Breast epithelium (tissue), 4 donors: ENCODE results near the gene HSPA12A. TPM values are rescaled to one million over a fixed set of nuclear protein-coding genes. Genes with fewer than 3 reads are reported as not detected.

Source experiments
- DNase-seq, 2 donors: peaks; one replicate each; pipeline ENCODE4 v3.0.0-alpha.2; 2019; ENCODE audit warnings: low spot score in 2 of 2
- H3K27ac ChIP-seq, 2 donors: fragments of 200-600 bp; sonication (generic) in 1 of 2; one replicate each; pipeline ENCODE4 v1.5.1; 2016 to 2019; ENCODE audit warnings: mild to moderate bottlenecking in 1 of 2
- H3K27me3 ChIP-seq, 2 donors: fragments of 200-600 bp; sonication (generic) in 1 of 2; one replicate each; pipeline versions ENCODE4 v1.5.1 to v1.6.0; 2017 to 2019; ENCODE audit warnings: control low read depth in 1 of 2, mild to moderate bottlenecking in 1 of 2
- H3K36me3 ChIP-seq: fragments of 200-600 bp; one replicate; pipeline ENCODE4 v1.5.1; 2019
- H3K4me1 ChIP-seq, 2 donors: fragments of 200-600 bp; sonication (generic); one replicate each; pipeline ENCODE4 v1.5.1; 2016 to 2019; ENCODE audit warnings: control low read depth in 1 of 2
- H3K4me3 ChIP-seq, 3 donors: fragments of 200-600 bp; sonication (generic); 1 replicate in 2 of 3; 2 replicates in 1 of 3; pipeline ENCODE4 v1.5.1; 2016 to 2019; ENCODE audit warnings: mild to moderate bottlenecking in 3 of 3, moderate library complexity in 2 of 3
- H3K9me3 ChIP-seq, 2 donors: fragments of 200-600 bp; sonication (generic) in 1 of 2; one replicate each; pipeline ENCODE4 v1.5.1; 2016 to 2019; ENCODE audit warnings: control low read depth in 1 of 2
- POLR2A ChIP-seq: fragments of 450-650 bp; IDR thresholded peaks from one replicate; pipeline ENCODE4 v1.6.1; 2016; ENCODE audit warnings: antibody characterized with exemption, mild to moderate bottlenecking, moderate library complexity
- POLR2AphosphoS5 ChIP-seq, 3 donors: sonication (generic); formaldehyde crosslinking; IDR thresholded peaks; one replicate each; pipeline ENCODE4 v1.6.1; 2017; ENCODE audit warnings: antibody characterized with exemption in 3 of 3
- intact Hi-C: fragments of 100-400 bp; cut with DNase I; formaldehyde crosslinking; loops from one replicate; pipeline ENCODE4 v1.15.1; 2023; ENCODE audit warnings: low total_unique reads
- total RNA-seq, 3 donors: library from RNA; depleted of rRNA; stranded (reverse); fragments of >200 nt; gene quantifications; one replicate each; pipeline ENCODE4 v1.1.0, GENCODE V29; 2016
- TF ChIP-seq, protein P1 (sequence below), 3 donors: fragments of 450-650 bp; IDR thresholded peaks; one replicate each; pipeline ENCODE4 v1.5.1; 2016 to 2017; ENCODE audit warnings: antibody characterized with exemption in 3 of 3, mild to moderate bottlenecking in 3 of 3, moderate library complexity in 3 of 3

HSPA12A gene
- total RNA-seq, 3 donors from 2014 or later, result 13.2 to 23.6 (median 14.2) TPM

DNA sequence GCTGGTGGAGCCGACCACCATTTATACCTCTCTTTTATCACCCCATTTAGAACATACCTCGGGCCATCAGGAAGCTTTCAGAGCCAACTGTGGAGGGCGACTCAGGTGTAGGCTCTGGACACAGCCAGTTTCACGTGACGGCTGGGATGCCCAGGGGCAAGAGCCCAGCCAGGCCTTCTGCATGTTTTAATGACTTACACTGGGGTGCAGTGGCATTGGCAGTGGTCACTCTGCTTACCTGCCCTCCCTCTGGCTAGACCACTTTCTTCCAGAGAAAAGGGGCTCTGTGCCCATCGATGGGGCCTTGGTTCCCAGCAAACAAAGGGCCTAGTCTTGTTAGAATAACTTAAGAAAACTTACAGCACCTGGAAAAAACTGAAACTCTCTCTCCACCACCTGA, 71.7 kb downstream of the HSPA12A start:
- no peak overlapping the region for H3K27ac ChIP-seq
- no peak for DNase-seq
- TF ChIP-seq POLR2AphosphoS5 (IDR thresholded peaks at IDR 0.05) (no peak), POLR2A (no peak)
- TF ChIP-seq, protein P1, sequence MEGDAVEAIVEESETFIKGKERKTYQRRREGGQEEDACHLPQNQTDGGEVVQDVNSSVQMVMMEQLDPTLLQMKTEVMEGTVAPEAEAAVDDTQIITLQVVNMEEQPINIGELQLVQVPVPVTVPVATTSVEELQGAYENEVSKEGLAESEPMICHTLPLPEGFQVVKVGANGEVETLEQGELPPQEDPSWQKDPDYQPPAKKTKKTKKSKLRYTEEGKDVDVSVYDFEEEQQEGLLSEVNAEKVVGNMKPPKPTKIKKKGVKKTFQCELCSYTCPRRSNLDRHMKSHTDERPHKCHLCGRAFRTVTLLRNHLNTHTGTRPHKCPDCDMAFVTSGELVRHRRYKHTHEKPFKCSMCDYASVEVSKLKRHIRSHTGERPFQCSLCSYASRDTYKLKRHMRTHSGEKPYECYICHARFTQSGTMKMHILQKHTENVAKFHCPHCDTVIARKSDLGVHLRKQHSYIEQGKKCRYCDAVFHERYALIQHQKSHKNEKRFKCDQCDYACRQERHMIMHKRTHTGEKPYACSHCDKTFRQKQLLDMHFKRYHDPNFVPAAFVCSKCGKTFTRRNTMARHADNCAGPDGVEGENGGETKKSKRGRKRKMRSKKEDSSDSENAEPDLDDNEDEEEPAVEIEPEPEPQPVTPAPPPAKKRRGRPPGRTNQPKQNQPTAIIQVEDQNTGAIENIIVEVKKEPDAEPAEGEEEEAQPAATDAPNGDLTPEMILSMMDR (IDR thresholded peaks at IDR 0.05), result no peak
- H3K9me3 ChIP-seq, result no peaks in the 10 kb centered on the region
- no peaks in the 10 kb centered on the region for H3K36me3 ChIP-seq
- H3K4me1 ChIP-seq, result no peaks in the 10 kb centered on the region
- peaks cover 0 to 7% of the 10 kb centered on the region in 2 donors for H3K27me3 ChIP-seq
- intact Hi-C loops, result no loop called here
- H3K4me3 ChIP-seq, result peak overlapping the region in 2 of 3 donors; percentile 48 to 55

DNA sequence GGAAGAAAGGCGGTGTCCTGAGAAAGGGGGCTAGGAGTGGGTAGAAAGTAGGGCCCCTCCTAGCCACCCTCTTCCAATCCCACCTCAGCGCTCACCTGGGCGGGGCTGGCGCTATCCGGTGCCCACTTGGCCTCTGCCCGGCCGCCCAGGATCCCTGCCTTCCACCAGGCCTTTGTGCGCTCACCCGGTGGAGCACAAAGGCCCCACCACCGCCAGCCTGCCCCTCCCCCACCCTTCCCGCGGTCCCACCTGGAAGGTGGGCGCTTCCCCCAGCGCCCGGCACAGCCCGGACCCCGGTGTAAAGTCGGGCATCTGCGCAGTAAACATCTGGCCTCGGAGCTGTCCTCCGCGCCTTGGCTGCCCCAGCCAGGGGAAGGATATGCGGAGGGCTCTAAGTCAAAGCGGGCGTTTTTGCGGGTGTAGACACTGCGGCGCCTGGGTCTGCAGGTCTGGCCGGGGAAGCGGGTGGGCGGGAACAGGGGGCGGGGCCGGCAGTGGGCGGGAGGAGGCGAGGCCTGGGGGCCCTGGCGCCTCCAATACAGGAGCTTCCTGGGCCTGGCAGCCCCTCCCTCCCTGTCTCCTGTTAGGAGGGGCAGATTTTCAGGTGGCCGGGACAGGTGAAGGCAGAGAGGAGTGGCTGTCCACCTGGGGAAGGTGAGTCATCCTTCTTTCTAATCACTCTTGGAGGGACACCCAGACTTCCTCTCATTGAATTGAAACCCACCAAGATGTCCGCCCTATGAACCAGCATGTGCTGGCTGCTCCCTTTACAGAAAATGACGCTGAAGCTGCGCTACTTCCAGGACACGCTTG, 72.3 kb downstream of the HSPA12A start:
- Histone ChIP-seq H3K9me3 (no peaks in the 10 kb centered on the region), H3K4me1 (no peaks in the 10 kb centered on the region), H3K4me3 (peak overlapping the region; percentile 3 to 55 (median 48)), H3K27ac (no peak overlapping the region), H3K36me3 (no peaks in the 10 kb centered on the region), H3K27me3 (peaks cover 0 to 7% of the 10 kb centered on the region in 2 donors)
- TF ChIP-seq POLR2AphosphoS5 (IDR thresholded peaks at IDR 0.05), result no peak
- TF ChIP-seq POLR2A, result no peak
- intact Hi-C loops, result no loop called here
- DNase-seq, result peak in 1 of 2 donors; percentile 44

GRCh38 chr10:116669080-116669479, 73.3 kb downstream of the HSPA12A start:
- Histone ChIP-seq H3K4me3 (no peak overlapping the region), H3K27ac (no peak overlapping the region), H3K4me1 (no peaks in the 10 kb centered on the region), H3K36me3 (no peaks in the 10 kb centered on the region), H3K27me3 (peaks cover 0 to 7% of the 10 kb centered on the region in 2 donors), H3K9me3 (no peaks in the 10 kb centered on the region)
- intact Hi-C loops, result no loop called here
- no peak for TF ChIP-seq POLR2AphosphoS5 (IDR thresholded peaks at IDR 0.05)
- TF ChIP-seq POLR2A, result no peak
- TF ChIP-seq, protein P1 (IDR thresholded peaks at IDR 0.05), result no peak
- no peak for DNase-seq

DNA sequence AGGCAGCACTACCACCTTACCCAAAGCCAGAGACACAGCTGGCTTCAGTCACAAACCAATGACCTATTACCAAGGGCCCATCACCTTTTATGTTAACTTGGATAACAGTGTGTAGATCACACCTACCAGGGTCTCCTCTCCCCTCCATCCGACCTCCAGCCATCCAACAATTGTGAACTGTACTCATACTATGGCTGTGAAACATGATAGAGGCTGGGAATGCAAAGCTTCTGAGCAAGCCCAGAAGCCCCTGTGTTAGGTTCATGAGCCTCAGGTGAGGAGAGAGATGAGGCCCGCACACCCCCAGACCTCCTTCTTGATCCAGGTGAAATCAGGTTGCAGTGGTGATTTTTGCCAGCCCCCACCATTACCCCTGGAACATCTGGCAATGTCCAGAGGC, 73.9 kb downstream of the HSPA12A start:
- TF ChIP-seq, protein P1 (IDR thresholded peaks at IDR 0.05), result no peak
- TF ChIP-seq POLR2AphosphoS5 (IDR thresholded peaks at IDR 0.05) (no peak), POLR2A (no peak)
- H3K9me3 ChIP-seq, result no peaks in the 10 kb centered on the region
- intact Hi-C loops, result no loop called here
- H3K4me3 ChIP-seq, result no peak overlapping the region
- H3K36me3 ChIP-seq, result no peaks in the 10 kb centered on the region
- no peak for DNase-seq
- H3K27me3 ChIP-seq, result peaks cover 0 to 7% of the 10 kb centered on the region in 2 donors
- no peaks in the 10 kb centered on the region for H3K4me1 ChIP-seq
- H3K27ac ChIP-seq, result no peak overlapping the region

GRCh38 chr10:116668018-116668417, 74.3 kb downstream of the HSPA12A start:
- H3K36me3 ChIP-seq, result no peaks in the 10 kb centered on the region

More at GRCh38 chr10:116668018-116668417, 74.3 kb downstream of the HSPA12A start:
- Histone ChIP-seq H3K9me3 (no peaks in the 10 kb centered on the region), H3K4me1 (no peaks in the 10 kb centered on the region), H3K4me3 (no peak overlapping the region), H3K27me3 (peaks cover 0 to 7% of the 10 kb centered on the region in 2 donors), H3K27ac (no peak overlapping the region)
- TF ChIP-seq, protein P1 (IDR thresholded peaks at IDR 0.05), result no peak
- TF ChIP-seq POLR2AphosphoS5 (IDR thresholded peaks at IDR 0.05) (no peak), POLR2A (no peak)
- DNase-seq, result no peak
- intact Hi-C loops, result no loop called here
